Measurements from ENCODE around the gene DDAH1.

The DDAH1 gene

GRCh38 chr1:85494904-85495266, 29.9 kb upstream of the DDAH1 start:
- H3K4me3 ChIP-seq (ENCODE audit: low read depth, low read length), result no peak overlapping the region
- H4K8ac ChIP-seq (ENCODE audit: low read depth, low read length), result no peak overlapping the region
- no peak overlapping the region for H3K14ac ChIP-seq (ENCODE audit: low read length)
- H3K79me1 ChIP-seq (ENCODE audit: low read length), result no peaks in the 10 kb centered on the region
- H3K27me3 ChIP-seq (ENCODE audit: insufficient read depth, low read length), result no peaks in the 10 kb centered on the region
- no peak overlapping the region for H3K9ac ChIP-seq (ENCODE audit: low read length)
- no peak overlapping the region for H3K4ac ChIP-seq (ENCODE audit: low read depth, low read length)
- peak; percentile 45 to 61 for DNase-seq
- H2BK5ac ChIP-seq (ENCODE audit: low read depth, low read length, poor library complexity), result no peak overlapping the region
- H2BK120ac ChIP-seq (ENCODE audit: insufficient read depth, low read length, poor library complexity), result no peak overlapping the region
- H2AK5ac ChIP-seq (ENCODE audit: low read length), result no peak overlapping the region
- H4K12ac ChIP-seq (ENCODE audit: low read depth, low read length), result no peak overlapping the region
- no peaks in the 10 kb centered on the region for H3K79me2 ChIP-seq (ENCODE audit: control insufficient read depth, insufficient read depth, low read length, poor library complexity)
- H3K4me2 ChIP-seq (ENCODE audit: low read length), result no peak overlapping the region
- H3K9me3 ChIP-seq (ENCODE audit: insufficient read depth, low read depth, low read length), result no peaks in the 10 kb centered on the region
- peaks cover 4 to 13% of the 10 kb centered on the region in 2 experiments for H3K4me1 ChIP-seq (ENCODE audit: control insufficient read depth in 1 of 2, insufficient read depth in 2 of 2, low read length in 2 of 2)
- H4K91ac ChIP-seq (ENCODE audit: low read depth, low read length), result no peak overlapping the region
- no peak overlapping the region for H2BK12ac ChIP-seq (ENCODE audit: low read length)
- no peak overlapping the region for H3K23ac ChIP-seq (ENCODE audit: low read length)
- no peak overlapping the region for H2AFZ ChIP-seq (ENCODE audit: insufficient read depth, low read length, poor library complexity)
- H3K36me3 ChIP-seq (ENCODE audit: control insufficient read depth in 1 of 2, insufficient read depth in 2 of 2, low read length in 2 of 2), result no peaks in the 10 kb centered on the region
- H3K18ac ChIP-seq (ENCODE audit: low read length), result no peak overlapping the region
- WGBS (ENCODE audit: extremely low coverage, insufficient coverage, insufficient read length), result no CpG with 5 or more reads among the region's 2 CpGs
- H3K27ac ChIP-seq (ENCODE audit: low read depth, low read length), result no peak overlapping the region

DNA sequence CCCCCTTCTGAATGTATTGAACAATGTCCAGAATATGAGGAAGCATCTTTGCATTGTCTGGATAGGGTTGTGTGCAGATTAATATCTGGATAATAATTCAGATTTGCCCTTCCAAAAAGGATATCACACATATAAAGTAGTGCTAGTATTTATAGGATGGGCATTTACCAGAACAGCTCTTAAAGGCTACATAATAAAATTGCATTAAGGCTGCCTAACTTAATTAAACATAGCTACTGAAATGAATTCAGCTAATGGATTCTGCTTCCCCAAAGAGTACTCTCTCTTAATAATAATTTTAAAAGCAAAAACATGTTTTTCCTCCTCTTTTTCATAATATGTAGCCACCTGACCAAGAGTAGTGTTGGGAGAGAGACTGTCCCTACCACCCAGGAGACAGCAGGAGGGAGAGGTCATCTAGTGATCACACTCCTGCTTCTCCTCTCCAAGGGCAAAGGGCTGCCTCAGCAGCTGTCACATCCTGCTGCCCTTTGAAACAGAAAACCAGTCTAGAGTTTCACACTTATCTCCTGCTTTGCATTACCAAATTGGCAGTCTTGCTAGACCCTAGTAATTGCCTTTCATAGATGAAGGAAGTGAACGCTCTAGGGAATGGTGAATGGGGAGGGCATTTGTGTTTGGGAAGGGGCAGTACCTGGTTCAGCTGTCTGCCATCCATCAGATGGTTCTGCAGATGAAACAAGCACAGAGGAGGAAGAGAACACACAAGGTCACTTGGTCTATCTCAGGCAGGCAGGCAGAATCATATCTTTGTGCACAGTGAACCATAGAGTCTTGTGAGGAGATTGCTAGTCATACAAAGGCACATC, 29.3 kb upstream of the DDAH1 start:
- Histone ChIP-seq H4K8ac (ENCODE audit: low read depth, low read length) (no peak overlapping the region), H2AFZ (ENCODE audit: insufficient read depth, low read length, poor library complexity) (no peak overlapping the region), H3K4me3 (ENCODE audit: low read depth, low read length) (no peak overlapping the region), H4K12ac (ENCODE audit: low read depth, low read length) (no peak overlapping the region), H2AK5ac (ENCODE audit: low read length) (no peak overlapping the region), H3K4me1 (ENCODE audit: control insufficient read depth in 1 of 2, insufficient read depth in 2 of 2, low read length in 2 of 2) (peaks cover 4 to 13% of the 10 kb centered on the region in 2 experiments), H3K9me3 (ENCODE audit: insufficient read depth, low read depth, low read length) (no peaks in the 10 kb centered on the region), H3K79me1 (ENCODE audit: low read length) (no peaks in the 10 kb centered on the region), H3K36me3 (ENCODE audit: control insufficient read depth in 1 of 2, insufficient read depth in 2 of 2, low read length in 2 of 2) (no peaks in the 10 kb centered on the region), H3K18ac (ENCODE audit: low read length) (no peak overlapping the region), H2BK12ac (ENCODE audit: low read length) (no peak overlapping the region), H3K23ac (ENCODE audit: low read length) (no peak overlapping the region), H3K4ac (ENCODE audit: low read depth, low read length) (no peak overlapping the region), H3K9ac (ENCODE audit: low read length) (no peak overlapping the region), H3K14ac (ENCODE audit: low read length) (no peak overlapping the region), H3K27me3 (ENCODE audit: insufficient read depth, low read length) (no peaks in the 10 kb centered on the region), H4K91ac (ENCODE audit: low read depth, low read length) (no peak overlapping the region), H3K4me2 (ENCODE audit: low read length) (no peak overlapping the region), H2BK5ac (ENCODE audit: low read depth, low read length, poor library complexity) (no peak overlapping the region), H3K27ac (ENCODE audit: low read depth, low read length) (no peak overlapping the region), H2BK120ac (ENCODE audit: insufficient read depth, low read length, poor library complexity) (no peak overlapping the region), H3K79me2 (ENCODE audit: control insufficient read depth, insufficient read depth, low read length, poor library complexity) (no peaks in the 10 kb centered on the region)
- WGBS (ENCODE audit: extremely low coverage, insufficient coverage, insufficient read length), result no CpG with 5 or more reads among the region's 1 CpG
- DNase-seq, result no peak

DNA sequence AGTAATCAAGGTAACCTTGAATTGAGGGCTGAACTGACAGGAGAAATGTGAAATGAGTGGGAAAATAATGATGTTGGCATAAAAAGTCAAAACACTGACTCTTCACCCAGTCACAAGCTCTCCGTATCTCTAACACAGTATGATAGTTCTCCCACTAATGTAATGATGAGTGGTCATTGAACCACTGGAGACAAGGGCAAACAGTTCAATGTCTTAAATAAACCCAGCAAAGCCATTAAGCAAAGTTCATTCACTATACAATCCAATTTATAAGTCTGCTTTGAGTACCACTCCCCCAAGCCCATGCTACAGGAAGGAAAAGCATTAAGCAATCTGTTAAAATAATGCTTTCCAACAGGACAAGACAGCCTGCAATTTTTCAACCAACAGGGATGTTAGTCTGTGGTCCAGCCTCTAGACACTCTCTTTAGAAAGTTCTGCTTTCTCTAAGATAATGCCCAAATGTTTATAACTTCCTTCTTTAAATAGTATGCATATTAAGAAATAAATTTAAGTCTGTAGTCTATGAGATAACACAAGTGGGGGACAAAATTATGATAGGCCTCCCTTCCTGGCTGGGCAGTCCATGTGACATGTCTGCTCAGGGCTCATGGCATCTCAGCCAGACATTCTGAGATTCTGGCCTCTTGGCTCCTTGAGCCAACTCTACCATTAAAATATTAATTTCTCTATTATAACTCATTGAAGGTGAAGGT, 25.5 kb upstream of the DDAH1 start:
- no peak overlapping the region for H4K12ac ChIP-seq (ENCODE audit: low read depth, low read length)
- H2BK5ac ChIP-seq (ENCODE audit: low read depth, low read length, poor library complexity), result no peak overlapping the region
- no peaks in the 10 kb centered on the region for H3K79me1 ChIP-seq (ENCODE audit: low read length)
- H3K14ac ChIP-seq (ENCODE audit: low read length), result no peak overlapping the region
- H3K27ac ChIP-seq (ENCODE audit: low read depth, low read length), result no peak overlapping the region
- H3K79me2 ChIP-seq (ENCODE audit: control insufficient read depth, insufficient read depth, low read length, poor library complexity), result no peaks in the 10 kb centered on the region
- no peaks in the 10 kb centered on the region for H3K9me3 ChIP-seq (ENCODE audit: insufficient read depth, low read depth, low read length)
- H3K4me3 ChIP-seq (ENCODE audit: low read depth, low read length), result no peak overlapping the region
- no peak overlapping the region for H2BK12ac ChIP-seq (ENCODE audit: low read length)
- H3K9ac ChIP-seq (ENCODE audit: low read length), result no peak overlapping the region
- no peak overlapping the region for H3K23ac ChIP-seq (ENCODE audit: low read length)
- H3K18ac ChIP-seq (ENCODE audit: low read length), result no peak overlapping the region
- no CpG with 5 or more reads among the region's 1 CpG for WGBS (ENCODE audit: extremely low coverage, insufficient coverage, insufficient read length)
- DNase-seq, result no peak
- H3K27me3 ChIP-seq (ENCODE audit: insufficient read depth, low read length), result no peaks in the 10 kb centered on the region
- H2BK120ac ChIP-seq (ENCODE audit: insufficient read depth, low read length, poor library complexity), result no peak overlapping the region
- H2AFZ ChIP-seq (ENCODE audit: insufficient read depth, low read length, poor library complexity), result no peak overlapping the region
- no peak overlapping the region for H2AK5ac ChIP-seq (ENCODE audit: low read length)
- H4K8ac ChIP-seq (ENCODE audit: low read depth, low read length), result no peak overlapping the region
- no peaks in the 10 kb centered on the region for H3K36me3 ChIP-seq (ENCODE audit: control insufficient read depth in 1 of 2, insufficient read depth in 2 of 2, low read length in 2 of 2)
- H3K4ac ChIP-seq (ENCODE audit: low read depth, low read length), result no peak overlapping the region
- H3K4me2 ChIP-seq (ENCODE audit: low read length), result no peak overlapping the region
- H4K91ac ChIP-seq (ENCODE audit: low read depth, low read length), result no peak overlapping the region
- H3K4me1 ChIP-seq (ENCODE audit: control insufficient read depth in 1 of 2, insufficient read depth in 2 of 2, low read length in 2 of 2), result peaks cover 4 to 7% of the 10 kb centered on the region in 2 experiments

DNA sequence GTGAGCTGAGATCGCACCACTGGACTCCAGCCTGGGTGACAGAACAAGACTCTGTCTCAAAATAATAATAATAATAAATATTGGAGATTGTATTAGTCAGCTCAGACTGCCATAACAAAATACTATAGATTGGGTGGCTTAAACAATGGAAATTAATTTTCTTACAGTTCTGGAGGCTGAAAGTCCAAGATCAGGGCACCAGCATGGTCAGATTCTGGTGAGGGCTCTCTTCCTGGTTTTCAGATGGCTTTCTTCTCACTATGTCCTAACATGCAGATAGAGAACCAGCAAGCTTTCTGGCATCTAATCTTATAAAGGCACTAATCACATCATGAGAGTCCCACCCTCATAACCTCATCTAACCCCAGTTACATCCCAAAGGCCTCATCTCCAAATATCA, 23.2 kb upstream of the DDAH1 start:
- peak; percentile 65 to 79 for DNase-seq
- H4K8ac ChIP-seq (ENCODE audit: low read depth, low read length), result no peak overlapping the region
- WGBS (ENCODE audit: extremely low coverage, insufficient coverage, insufficient read length), result no CpG with 5 or more reads among the region's 1 CpG

More for the DNA sequence above, 23.2 kb upstream of the DDAH1 start:
- Histone ChIP-seq H3K9ac (ENCODE audit: low read length) (no peak overlapping the region), H2BK120ac (ENCODE audit: insufficient read depth, low read length, poor library complexity) (no peak overlapping the region), H3K9me3 (ENCODE audit: insufficient read depth, low read depth, low read length) (no peaks in the 10 kb centered on the region), H3K27ac (ENCODE audit: low read depth, low read length) (no peak overlapping the region), H2BK12ac (ENCODE audit: low read length) (no peak overlapping the region), H2AFZ (ENCODE audit: insufficient read depth, low read length, poor library complexity) (no peak overlapping the region), H3K79me1 (ENCODE audit: low read length) (no peaks in the 10 kb centered on the region), H3K27me3 (ENCODE audit: insufficient read depth, low read length) (no peaks in the 10 kb centered on the region), H3K79me2 (ENCODE audit: control insufficient read depth, insufficient read depth, low read length, poor library complexity) (no peaks in the 10 kb centered on the region), H3K36me3 (ENCODE audit: control insufficient read depth in 1 of 2, insufficient read depth in 2 of 2, low read length in 2 of 2) (no peaks in the 10 kb centered on the region), H4K12ac (ENCODE audit: low read depth, low read length) (no peak overlapping the region), H2AK5ac (ENCODE audit: low read length) (no peak overlapping the region), H3K4me1 (ENCODE audit: control insufficient read depth in 1 of 2, insufficient read depth in 2 of 2, low read length in 2 of 2) (peaks cover 0 to 2% of the 10 kb centered on the region in 2 experiments), H3K4ac (ENCODE audit: low read depth, low read length) (no peak overlapping the region), H2BK5ac (ENCODE audit: low read depth, low read length, poor library complexity) (no peak overlapping the region), H3K4me3 (ENCODE audit: low read depth, low read length) (no peak overlapping the region), H3K18ac (ENCODE audit: low read length) (no peak overlapping the region), H4K91ac (ENCODE audit: low read depth, low read length) (no peak overlapping the region), H3K4me2 (ENCODE audit: low read length) (no peak overlapping the region), H3K14ac (ENCODE audit: low read length) (no peak overlapping the region), H3K23ac (ENCODE audit: low read length) (no peak overlapping the region)

Data from trophoblast cell (in vitro differentiated cells and primary cell).